Stimulated activated CD8-positive, alpha-beta memory T cell treated with anti-CD3 and anti-CD28 coated beads, Interleukin-15, amount 100 ng/mL, for 4 hours (primary cell): Measurements from ENCODE around the gene DLG4.

Source experiments
- DNase-seq, 2 donors: peaks; one replicate each; pipeline ENCODE4 v3.0.0-alpha.2; 2020; ENCODE audit warnings: low read depth in 2 of 2

The DLG4 gene

DNA sequence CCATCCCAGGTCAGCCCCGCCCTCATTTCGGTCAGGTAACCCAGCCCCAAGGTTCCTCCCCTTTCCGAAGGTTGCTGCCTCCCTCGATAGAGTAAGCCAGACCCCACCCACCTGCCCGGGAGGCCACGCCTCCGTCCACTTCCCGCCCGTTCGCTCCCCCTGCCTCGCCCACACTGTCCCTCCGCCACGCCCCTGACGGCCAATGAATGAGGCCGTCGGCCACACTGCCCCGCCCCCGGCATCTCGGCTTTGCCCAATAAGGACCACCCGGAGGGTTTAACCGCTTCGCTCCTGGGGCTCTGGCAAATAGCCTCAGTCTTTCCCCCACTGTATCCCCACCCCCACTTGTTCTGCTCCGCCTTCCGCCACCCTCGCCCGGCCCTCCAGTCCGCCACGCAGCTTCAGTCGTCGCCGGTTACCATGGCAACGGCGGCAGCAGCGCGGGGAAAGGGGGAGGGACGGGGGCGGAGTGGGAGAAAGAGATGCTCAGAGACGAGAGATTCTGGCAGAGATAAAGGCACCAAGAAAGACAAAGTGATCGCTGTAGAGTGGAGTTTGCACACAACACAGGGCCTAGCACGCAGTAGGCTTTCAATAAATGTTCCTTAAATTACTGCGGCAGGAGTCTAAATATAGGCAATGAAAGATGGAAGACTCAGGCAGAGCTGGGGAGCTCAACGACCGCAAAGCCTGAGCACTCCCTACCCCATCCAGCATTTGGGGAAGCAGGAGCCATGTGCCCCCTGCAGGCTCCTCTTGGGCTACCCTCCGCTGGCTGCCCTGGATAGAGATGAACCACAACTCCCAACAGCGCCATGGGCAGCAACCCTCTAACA lies 5.1 kb downstream of the DLG4 start:
- DNase-seq, result peak; percentile 98

DNA sequence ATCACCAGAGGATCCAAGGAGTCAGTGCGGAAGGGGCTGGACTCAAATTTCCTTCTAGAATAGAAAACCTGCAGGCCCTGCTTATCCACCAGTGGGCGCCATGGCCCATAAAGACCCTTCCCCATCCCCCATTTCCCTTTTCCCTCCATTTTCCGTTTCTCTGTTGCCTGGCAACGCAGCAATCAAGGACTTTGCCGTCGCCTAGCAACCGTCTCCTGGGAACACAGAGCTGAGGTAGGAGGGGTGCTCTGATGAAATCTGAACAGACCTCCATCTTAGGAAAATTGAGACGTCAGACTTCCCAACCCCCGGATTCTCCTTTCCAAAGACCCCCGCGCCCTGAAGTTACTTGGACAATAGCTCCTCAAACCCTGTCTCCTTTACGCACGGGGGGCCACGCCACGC lies 5.7 kb downstream of the DLG4 start:
- no peak for DNase-seq

DNA sequence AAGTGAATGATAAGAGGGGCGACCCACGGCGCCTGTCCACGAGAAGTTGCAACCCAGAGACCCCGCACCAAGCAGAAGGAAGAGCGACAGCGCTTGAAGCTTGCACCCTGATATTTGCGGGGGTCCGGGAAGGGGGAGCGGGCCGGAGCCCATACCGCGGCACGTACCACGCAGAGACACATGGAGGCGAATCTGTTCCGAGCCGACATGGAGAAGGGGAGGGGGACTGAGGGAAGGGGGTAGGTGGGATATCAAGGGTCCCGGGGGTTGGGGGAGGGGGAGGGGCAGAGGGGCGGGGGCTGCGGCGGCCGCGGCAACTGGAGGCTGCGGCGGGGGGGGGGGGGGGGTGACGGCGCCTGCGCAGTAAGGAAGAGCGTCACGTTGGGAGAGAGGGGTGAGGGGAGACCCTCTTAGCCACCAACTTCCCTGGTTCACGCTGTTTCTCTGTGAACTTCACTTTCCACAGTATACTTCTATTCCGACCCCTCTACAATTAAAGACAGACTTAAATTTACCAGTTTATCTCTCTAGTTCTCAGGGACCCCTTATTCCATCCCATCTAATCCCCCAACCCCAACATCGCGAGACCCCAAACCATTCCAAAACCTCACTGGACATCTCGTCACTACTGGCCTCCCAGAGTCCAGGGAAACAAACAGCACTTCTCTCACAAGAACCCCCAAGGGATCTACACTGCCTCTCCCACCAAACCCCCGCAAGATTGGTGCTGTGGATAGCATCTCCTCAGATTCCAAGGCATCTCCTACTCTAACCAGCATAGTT lies 8.0 kb downstream of the DLG4 start:
- DNase-seq, result no peak

DNA sequence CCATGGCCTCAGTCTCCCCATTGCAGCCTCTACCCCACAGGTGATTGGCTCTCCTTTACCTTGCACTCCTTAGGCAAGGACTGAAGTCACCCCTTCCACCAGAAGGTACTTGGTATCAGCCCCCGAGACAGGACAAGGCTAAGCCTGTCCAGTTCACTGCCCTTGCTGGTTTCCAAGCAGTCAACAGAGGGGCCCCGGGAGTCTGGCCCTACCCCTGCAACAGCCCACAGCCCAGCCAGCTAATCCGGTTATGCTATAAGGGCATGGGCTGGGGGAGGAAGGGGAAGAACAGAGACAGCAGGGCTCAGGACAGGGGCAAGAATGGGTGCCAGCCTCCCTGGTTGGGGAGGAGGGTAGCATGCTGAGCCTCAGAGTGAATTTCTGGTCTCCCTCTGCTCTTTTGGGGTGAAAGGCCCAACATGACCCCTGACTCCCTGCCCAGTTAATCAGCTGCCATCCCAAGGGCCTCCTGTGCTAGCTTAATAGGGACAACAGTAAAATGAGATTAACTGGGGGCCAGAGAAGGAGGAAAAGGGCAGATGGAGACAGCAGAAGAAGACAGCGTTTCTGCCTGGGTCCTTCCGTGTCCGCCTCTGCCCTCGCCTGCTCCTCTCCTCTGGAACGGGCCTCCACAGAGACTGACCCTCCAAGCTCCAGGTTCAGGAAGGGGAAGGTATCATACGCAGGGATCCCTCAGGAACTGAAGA lies 10.7 kb downstream of the DLG4 start:
- DNase-seq, result no peak

DNA sequence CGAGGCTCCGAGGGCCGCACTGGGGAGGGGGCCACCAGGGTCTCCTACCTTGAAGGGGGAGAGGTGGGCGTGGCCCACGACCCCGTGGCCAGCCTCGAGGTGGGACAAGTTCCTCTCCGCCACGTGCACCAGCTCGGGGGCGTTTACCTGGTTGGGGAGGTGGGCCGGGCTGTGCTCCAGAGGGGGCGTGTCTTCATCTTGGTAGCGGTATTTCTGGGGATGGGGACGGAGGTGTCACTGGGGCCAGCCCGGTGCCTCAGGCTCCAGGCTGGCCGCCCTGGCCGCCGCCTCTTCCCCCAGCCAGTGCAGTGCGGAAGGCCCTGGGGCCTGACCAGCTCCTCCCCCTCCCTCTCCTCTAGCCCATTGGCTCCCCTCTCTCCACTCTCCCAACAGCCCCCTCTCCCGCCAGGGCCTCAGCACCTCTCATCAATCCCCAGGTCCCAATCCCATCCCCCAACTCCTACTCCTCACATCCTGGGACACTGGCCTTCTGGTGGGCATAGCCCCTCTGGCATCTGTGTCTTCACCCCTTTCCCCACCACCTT lies 11.5 kb downstream of the DLG4 start:
- no peak for DNase-seq

DNA sequence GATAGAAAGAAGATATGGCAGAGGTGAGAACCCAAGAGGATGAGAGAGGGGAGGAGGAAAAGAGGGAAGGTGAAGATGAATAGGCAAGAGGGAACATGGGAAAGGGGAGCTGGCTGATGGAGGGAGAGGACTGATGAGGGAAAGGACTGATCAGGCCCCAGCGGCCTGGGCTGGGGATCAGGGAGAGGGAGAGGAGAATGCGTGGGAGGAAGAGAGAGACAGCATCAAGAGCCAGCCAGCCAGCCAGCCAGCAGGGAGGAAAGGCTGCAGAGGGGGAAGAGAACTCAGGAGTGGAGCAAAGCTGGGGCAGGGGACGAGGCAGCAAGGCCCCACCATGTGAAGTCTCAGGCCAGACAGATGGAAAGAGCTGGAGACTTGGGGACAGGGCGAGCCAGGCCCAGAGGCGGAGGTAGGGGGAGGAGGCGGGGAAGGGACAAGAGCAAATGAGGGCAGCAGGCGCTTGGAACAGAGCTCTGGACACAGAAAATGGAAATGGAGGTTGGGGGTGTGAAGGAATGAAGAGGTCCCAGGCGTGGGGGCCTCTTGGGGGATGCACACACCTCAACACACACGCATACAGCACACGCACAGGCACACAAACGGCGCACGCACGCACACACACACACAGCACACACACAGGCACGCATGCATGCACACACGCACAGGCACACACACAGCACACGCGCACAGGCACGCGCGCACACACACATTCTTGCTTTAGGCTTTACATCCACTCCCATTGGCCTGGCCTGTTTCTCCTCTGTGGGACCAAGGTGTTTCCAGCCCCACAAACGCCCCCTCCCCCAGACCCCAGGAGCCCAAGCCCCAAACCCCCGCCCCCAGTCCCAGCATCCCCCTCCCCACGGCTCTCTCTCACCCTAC lies 12.3 kb downstream of the DLG4 start:
- no peak for DNase-seq

DNA sequence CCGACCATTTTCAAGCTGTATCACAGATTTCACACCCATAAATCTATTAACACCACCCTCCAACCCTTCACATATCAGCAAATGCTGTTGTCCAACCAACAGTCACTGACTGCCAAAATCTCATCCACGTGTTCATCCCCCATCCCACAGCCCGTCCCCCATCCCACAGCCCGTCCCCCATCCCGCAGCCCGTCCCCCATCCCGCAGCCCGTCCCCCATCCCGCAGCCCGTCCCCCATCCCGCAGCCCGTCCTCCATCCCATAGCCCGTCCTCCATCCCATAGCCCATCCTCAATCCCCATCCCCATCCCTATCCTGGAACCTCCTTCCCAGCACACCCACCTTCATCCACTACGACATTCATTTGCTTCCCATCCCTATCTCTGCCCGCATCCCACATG lies 14.1 kb downstream of the DLG4 start:
- no peak for DNase-seq

DNA sequence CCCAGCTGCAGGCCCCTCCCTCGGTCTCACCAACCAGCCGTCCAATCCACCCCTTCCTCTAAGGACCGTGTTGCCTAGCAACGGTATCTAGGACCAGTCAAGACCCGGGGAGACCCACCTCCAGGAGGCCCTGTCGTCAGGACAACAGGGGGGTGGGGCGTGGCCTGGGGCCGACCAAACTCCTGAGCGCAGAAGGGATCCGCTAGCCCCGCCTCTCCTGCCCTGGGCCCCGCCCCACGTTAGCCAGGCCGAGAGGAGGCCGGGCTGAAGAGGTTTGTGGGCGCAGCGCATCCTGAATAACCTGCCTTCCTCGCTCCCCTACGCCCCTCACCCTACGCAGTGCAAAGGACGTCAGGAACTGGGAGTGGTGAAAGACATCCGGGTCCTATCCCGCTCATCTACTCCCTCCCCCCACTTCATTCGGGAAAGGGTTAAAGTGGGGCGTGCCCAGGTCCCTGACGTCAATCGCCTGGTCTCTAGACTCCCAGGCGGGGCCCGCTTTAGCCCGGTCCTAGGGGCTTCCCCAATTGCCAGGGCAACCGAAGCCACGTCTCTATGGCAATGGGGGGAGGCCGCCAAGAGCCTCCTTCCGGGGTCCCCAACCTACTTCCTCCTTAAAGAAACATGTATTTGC lies 14.7 kb downstream of the DLG4 start:
- peak; percentile 85 to 89 for DNase-seq

DNA sequence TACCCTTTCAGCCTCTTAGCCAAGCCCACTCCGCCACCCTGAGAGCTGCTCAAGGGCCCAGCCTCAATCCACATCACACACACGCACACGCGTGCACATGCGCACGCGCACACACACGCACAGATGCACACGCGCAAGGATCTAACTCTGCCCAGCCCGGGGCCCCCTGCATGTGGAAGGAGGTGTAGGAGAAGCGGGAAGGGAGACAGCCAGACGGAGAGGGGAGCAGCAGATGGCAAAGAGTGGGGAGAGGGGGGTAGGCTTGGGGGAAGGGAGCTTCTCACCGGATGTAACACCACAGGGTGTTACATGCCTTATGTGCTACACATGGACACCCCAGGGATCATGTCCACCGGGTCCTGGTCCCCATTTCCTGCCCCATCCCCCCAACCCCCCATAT lies 15.3 kb downstream of the DLG4 start:
- no peak for DNase-seq

DNA sequence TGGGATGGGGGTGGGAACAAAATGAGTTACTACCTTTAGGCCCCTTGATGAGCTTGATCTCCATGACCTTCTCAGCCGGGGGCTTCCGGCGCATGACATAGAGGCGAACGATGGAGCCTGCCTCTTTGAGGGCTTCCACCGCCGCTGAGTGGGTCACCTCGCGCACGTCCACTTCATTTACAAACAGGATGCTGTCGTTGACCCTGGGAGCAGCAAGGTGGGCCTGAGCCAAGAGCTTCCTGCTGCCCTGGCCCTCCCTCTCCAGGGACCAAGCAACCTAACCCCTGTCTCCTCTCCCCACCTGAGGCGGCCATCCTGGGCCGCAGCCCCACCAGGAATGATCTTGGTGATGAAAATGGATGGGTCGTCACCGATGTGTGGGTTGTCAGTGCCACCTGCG lies 16.2 kb downstream of the DLG4 start:
- DNase-seq, result no peak

DNA sequence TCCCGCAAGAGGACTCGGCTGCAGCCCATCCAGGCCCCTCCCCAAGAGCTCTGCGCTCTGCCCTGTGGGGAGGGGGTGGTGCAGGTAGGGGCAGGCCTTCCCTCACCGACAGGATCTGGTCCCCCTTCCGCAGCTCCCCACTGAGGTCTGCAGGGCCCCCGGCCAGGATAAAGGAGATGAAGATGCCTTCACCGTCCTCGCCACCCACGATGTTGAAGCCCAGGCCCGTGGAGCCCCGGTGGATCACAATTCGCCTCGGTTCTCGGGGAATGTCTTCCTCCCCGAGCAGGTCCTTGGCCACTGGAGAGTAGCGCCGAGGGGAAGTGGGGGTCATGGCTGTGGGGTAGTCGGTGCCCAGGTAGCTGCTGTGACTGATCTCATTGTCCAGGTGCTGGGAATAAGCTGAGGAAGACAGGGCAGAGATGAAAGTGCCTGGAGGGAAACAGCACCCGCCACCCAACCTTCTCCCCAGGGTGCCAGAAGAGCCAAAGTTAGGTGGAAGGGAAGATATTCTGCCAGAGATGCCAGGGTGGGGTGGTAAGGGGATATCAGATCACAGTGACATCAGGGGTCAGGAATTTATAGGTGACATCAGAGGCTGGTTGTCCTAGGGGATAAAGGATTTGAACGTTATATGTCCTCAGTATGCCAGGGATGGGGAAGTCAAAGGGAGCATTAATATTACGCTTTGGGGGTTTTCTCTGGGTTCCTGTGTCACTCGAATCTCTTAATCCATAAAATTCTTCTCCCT lies 22.8 kb downstream of the DLG4 start:
- no peak for DNase-seq

DNA sequence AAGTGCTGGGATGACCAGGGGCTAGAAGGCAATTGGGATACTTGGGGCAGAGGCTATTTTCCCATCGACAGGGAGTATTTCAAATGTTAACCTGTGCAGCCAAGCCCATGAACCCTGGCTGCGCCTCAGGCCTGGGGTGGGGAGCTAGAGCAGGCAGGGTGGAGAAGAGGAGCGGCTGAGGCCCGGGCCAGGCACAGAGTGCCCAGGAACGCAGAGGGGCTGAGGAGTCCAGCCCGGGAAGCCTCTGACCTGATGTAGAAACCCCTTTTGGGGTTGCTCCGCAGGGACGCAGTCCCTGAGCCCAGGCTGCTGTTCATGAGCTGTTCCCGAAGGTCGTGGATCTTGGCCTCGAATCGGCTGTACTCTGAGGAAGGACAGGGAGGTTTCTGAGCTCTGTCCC lies 23.7 kb downstream of the DLG4 start:
- no peak for DNase-seq

DNA sequence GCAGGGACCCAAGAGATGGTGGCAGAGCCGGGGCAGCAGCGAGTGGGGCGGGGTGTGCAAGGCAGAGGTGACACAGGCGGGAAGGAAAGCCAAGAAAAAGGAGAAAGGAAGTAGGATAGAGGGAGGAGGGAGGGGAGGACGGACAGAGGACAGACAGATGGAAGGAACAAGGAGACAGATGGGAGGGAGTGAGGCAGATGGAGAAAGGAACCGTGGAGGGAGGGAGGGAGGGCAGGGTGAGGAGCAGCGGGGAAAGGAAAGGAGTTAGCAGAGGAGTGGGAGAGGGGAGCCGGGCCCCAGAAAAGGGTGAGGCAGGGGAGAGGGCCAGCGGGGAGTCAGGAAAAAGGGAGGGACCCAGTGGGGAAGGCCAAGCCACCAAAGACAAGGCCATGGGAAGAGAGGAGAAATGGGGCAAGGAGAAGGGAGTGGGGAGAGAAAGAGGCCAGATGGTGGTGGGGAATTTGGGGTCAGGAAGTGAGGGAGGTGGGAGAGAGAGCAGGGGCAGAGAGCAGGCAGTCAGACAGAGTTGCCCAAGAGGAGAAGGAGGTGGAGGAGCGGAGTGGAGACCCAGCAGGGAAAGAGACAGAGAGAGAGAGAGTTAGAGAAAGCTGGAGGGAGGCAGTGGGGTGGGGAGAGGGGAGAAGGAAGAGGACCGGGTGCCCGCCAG lies 27.2 kb downstream of the DLG4 start:
- no peak for DNase-seq

DNA sequence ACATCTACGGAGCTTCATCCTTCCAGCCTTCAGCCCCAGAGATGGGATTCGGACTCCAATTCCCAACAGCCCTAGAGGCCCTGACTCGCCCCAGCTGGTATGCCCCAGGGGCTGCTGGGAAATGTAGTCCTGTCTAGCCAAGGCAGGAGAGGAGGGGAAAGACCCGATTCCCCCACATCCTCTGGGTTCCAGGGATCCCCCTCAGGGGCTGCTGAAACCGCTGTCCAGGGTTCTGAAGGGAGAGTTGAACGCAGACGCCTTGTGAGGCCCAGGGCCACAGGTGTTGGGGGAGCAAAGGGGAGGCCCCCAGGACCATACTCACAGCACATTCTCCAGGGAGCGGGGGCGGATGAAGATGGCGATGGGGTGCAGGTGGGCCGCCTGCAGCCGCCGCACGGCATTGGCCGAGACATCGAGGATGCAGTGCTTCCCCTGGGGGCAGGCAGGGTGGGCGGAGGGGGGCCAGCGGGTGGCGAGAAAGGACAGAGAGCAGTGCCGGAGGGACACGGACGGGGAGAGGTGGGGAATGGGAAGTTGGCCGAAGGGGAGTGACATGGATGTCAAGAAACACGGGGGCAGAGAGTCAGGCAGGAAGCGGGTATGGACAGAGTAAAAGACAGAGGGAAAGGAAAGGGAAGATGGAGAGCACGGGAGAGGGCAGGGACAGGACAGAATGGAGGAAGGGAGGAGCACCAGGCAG lies 27.9 kb downstream of the DLG4 start:
- DNase-seq, result no peak

DNA sequence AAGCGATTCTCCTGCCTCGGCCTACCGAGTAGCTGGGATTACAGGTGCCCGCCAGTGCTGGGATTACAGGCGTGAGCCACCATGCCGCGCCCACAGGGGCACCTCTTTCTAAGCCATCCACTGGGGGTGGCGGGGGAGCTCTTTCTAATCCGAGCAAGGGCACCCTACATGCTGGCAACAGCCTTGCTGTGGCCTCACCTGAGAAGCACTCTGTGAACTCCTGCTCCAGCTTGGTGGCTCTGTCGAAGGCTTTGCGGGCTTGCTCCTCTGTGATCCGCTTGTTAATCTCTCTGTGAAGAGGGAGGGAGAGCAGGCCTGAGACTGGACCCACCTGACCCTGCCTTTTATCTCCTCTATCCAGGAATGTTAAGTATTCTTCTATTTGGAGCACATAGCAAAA lies 28.6 kb downstream of the DLG4 start:
- DNase-seq, result no peak

DNA sequence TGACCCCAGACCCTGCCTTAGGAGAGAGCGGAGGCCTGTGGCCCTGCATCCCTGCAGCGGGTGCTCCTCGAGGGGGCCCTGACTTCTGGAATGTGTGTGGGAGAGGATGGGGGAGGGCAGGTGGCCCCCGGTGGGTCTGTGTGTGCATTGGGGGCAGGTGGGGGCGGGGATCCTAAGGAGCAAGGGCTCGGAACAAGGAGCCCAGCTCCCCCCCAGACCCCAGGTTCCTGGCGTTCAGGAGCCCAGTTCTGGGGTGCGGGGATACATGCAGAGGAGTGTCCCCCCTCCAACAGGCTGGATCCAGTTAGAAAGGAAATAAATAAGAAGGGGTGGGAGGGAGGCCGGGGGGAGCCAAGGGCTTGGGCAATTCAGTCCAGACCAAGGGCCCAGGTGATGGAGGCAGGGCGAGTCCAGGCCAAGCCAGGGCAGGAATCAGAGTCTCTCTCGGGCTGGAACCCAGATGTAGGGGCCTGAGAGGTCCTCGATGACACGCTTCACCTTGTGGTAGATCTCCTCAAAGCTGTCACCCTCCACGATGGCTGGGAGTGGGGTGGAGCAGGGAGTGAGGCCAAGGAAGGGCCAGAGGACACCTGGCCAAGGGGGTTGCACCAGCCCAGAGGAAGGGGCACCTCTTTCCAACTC lies 29.2 kb downstream of the DLG4 start:
- no peak for DNase-seq

DNA sequence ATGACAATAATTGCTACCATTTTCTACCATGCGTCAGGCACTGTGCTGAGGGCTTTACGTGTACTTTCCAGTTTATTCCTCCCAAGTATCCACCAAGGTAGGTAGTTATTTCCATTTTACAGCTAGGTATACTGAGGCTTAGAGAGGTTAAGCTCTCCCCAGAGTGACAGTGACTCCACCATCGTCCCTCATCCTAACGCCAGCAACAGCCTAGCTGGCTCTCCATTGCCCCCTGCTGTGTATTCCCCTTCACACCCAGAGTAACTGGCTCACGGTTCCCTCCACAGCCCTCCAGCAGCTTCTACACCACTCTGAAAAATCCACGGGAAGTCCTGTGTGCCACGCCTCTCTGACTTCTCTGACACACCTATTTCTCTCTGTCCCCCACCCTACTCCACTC lies 33.4 kb downstream of the DLG4 start:
- DNase-seq, result no peak

DNA sequence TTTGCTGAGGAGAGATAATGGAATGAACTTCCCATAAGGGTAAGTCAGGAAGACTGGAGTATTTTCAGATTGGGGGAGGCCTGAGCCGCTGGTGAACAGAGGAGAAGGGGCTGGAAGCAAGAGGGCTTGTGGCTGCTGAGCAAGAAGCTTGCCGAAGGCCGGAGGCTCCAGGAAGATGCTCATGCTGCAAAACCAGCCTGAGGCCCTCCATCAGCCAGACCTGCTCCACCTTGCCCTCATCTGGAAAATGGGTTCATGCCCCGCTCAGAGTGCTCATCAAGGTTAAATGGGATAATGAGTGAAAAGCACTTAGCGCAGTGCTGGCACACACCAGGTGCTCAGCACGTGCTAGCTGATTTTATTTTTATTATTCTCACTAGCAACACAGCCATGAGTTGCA lies 35.0 kb downstream of the DLG4 start:
- DNase-seq, result no peak
